ENCODE results near the gene OTUD3.
"Not testable (repeated sequence)": the region's sequence is repeated elsewhere in the genome, so short reads cannot be mapped to it uniquely, and the experiment has no call there.

The OTUD3 gene

DNA sequence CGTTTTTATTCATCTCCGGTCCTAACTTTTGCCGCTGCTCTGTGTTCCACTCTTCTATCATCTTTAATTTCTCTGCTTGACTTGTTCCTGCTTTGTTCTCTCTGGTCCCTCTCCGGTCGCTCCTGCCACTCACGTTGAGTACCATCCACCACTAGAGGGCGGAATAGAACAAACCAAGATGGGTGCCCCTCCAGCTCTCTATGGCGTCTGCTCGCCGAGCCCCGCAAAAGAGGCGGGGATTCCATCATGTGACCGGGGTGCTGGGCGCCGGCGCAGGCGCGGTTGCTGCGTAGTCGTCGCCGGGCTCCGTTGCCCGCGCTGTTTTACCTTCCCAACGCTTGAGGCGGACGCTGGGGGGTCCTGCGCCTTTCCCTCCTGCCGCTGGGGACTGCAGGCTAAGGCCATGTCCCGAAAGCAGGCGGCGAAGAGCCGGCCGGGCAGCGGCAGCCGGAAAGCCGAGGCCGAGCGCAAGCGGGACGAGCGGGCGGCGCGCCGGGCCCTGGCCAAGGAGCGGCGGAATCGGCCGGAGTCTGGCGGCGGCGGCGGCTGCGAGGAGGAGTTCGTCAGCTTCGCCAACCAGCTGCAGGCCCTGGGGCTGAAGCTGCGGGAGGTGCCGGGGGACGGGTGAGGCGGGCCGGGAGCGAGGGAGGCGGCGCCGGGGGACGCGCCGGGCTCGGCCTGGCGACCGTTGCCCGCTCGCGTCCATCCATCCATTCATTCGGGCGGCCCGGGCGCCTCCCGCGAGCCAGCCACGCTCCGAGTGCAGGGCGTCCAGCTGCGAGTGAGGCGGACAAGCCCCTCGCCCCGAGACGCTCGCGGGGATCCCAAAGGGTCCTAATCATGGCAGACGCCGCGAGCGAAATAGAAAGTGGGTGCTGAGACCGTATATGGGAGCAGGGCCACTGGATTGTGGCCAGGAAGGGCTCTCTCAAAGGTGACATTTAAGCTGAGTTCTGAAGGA lies at the start of gene OTUD3:
Gene OTUD3, plus strand, starts transcription at position 285 of the 961 bp plus-strand sequence. Its CDS starts 119 bp downstream, at position 404.
- DNase-seq = peak; percentile 84 to 93

DNA sequence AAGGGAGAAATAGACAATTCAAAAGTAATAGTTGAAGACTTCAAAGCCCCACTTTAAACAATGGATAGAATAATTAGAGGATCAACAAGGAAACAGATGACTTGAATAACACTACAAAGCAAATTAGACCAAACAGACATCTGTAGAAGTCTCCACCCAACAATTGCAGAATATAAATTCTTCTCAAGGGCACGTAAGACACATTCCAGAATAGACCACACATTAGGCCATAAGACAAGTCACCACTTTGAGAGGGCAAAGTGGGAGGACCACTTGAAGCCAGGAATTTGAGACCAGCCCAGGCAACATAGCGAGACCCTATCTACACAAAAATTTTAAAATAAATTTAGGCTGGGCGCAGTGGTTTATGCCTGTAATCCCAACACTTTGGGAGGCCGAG lies 46.6 kb upstream of the OTUD3 start:
- no peak for DNase-seq

- DNase-seq = no peak
Measured at GRCh38 chr1:19837866-19838265, 44.3 kb upstream of the OTUD3 start.

DNA sequence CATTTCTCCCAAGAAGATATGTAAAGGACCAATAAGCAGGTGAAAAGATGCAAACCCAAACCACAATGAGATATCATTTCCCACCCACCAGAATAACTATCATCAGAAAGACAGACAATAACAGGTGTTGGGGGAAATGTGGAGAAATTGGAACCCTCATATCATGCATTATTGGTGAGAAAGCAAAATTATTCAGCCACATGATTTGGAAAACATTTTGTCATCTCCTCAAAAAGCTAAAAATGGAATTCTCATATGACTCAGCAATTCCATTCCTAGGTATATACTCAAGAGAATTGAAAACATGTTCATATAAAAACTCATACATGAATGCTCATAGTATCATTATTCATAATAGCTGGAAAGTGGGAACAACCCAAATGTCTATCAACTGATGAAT lies 42.0 kb upstream of the OTUD3 start:
- DNase-seq = no peak

GRCh38 chr1:19844731-19845495 lies 37.3 kb upstream of the OTUD3 start:
- DNase-seq = no peak

- no peak for DNase-seq
Measured at GRCh38 chr1:19845555-19845954, 36.6 kb upstream of the OTUD3 start.

- no peak for DNase-seq
Measured at GRCh38 chr1:19846338-19846737, 35.9 kb upstream of the OTUD3 start.

DNA sequence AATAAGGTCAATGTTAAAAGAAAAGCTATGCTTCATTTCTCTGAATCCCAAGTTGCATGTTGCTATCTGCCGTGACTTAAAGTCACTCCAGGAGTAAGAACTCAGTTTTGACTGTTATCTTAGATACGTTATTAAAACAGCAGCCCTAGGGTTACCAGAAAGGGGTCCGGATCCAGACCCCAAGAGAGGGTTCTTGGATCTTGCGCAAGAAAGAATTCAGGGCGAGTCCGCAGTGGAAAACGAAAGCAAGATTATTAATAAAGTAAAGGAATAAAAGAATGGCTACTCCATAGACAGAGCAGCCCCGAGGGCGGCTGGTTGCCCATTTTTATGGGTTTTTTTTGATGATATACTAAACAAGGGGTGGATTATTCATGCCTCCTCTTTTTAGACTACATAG lies 34.9 kb upstream of the OTUD3 start:
- not testable (repeated sequence) for DNase-seq

- DNase-seq = not testable (repeated sequence)
Measured at GRCh38 chr1:19849307-19849706, 32.9 kb upstream of the OTUD3 start.

DNA sequence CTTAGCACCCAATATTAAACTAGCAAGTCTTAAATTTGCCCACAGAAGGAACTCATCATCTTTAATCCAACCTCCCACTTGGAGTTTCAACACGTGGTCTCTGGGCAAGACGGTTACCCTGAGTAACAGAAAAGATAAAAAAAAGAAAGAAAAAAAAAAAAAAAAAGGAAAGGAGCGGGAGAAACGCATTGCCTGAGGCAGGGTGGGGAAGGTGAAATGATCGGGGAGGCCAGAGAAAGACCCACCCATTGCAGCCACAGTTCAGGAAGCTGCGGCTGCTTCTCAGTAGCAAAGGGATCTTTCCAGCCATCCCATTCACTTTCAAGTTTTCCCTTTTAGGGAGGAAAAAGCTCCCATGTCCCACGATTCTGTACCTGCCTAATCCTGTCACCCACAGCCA lies 32.0 kb upstream of the OTUD3 start:
- DNase-seq = no peak

DNA sequence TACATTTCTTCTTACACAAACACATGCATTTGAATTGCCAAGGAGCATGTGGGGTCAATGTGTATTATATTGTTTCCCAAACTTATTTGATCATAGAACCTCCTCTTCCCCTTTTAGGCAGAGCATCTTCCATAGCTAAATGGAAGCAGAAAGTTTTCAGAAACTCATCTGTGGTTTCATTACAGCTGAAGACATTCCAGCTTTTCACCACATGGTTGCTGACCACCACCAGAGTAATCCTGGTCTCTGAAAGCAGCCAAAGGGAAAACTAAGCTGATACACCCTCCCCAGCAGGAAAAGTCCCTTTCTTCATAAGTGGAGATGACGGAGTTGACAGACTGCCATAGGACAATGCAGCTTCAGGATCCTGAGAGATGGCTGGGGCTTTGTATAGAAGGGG lies 30.2 kb upstream of the OTUD3 start:
- no peak for DNase-seq

DNA sequence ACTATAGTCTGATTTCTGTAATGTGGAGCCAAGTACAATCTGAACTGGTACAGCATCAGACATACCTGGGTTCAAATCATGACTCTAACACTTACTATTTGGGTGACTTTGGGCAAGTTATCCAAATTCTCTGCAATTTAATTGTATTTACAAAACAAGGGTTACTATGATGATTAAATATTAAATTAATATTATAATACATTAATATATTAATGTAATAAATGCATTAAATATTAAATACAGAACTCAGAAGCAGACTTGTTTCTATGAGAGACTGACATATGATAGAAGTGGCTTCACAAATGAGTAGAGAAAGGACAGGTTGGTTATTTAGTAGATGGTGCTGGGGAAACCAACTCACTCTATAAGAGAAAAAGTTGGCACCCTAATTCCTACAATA lies 27.3 kb upstream of the OTUD3 start:
- DNase-seq = no peak

DNA sequence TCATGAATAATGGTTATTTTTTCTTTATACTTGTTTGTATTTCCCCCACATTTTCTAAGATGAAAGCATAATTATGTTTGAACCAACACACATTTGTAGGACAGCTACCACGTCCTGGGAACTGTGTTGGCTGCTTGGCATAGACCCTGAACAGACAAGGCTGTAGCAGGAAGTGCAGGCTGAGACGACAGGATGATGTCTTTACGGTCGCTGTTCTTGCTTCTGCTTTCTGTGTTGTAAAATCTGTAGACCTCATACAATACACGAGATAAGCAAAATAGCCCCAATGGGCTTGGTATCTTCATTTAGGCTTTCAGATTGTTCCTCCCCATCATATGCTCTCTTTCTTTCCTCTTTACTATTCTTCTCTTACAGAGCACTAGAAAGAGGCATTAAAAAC lies 23.3 kb upstream of the OTUD3 start:
- no peak for DNase-seq

DNA sequence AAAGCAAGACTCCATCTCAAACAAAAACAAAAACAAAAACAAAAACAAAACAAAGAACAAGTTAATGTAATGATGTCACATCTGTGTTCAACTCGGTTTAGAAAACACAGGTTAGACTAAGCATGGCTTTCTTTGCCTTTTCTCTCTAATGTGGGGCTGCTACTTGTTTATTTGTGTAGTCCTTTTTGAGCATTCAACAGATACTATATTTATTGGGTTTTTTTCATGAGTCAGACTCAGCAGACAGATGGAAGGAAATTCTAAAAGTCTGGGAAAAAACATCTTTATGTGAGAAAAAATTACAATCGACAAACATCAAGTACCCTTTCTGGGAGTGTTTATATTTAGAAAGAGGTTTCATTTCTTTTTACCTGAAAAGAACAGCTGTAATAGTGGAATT lies 22.3 kb upstream of the OTUD3 start:
- no peak for DNase-seq

DNA sequence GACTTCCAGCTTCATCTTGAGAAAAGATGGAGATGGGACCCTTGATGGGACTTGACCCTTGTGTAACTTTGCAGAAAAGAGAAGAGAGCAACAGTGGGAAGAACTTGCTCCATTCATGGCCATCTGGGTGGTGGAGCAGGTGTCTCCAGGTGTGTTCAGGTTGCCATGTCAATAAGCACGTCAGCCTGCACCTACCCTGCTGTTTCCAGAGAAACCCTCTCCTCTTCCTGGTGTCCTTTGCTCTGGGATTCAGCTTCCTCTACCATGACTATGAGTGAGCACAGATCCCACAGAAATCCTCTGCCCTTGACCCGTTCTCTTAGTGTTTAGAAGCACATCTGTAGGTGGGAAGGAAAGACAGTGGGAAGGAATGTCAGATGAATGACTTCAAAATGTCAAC lies 21.8 kb upstream of the OTUD3 start:
- DNase-seq = no peak

- DNase-seq = no peak
Measured at GRCh38 chr1:19861034-19861433, 21.2 kb upstream of the OTUD3 start.

DNA sequence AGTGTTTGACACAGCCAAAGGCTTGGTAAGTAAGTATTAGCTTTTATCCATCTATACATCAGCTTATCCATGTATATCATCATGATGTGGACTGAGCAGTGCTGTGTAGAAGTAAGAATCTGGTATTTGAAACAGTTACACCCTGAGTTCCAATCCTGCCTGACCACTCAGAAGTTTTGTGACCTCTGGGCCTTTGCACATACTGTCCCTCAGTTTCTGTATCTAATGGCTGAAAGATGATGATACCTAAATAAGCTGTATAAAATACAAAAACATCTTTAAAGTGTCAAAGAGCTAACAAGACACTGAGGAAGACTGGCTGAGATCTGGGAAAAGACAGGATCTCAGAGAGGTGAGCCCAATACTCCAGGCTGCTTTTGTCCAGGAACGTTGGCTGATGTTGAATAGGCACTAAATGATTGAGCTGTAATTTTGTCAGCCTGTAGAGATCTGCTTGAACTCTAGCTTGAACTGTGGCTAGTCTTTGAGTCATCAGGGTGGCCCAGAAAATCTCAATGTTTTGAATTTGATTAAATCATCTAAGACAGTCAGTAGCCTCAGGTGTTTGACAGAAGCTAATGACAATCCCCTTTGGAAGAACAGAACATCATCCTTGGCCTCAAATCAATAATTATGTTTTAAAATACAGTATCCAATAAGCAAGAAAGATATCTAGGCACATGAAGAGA lies 20.2 kb upstream of the OTUD3 start:
- no peak for DNase-seq

GRCh38 chr1:19862944-19863343 lies 19.3 kb upstream of the OTUD3 start:
- no peak for DNase-seq

DNA sequence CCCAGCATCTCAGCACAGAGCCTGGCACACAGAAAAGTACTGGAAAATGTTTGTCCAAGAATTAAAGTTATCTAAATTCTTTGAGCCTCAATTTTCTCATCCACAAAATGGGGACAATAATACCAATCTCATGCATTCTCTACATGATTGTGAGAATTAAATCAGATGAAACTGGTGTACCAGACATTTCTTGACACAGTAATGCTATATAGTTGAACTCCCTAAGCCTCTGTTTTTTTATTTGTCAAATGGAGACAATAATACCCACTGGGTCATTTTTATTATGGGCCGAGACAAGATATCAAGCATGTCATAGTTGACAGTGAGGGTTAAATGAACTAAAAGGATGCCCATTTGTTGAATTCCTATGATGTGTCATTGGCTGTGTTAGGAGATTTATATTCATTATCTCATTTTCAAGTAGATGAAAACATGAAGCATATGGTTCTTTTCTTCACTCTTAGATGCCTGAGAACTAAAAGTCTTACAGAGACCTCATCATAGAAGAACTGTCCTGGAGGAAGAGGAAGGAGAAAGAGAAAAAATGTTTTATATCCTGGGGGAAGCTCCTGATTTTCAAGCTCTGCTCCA lies 17.5 kb upstream of the OTUD3 start:
- DNase-seq = no peak

DNA sequence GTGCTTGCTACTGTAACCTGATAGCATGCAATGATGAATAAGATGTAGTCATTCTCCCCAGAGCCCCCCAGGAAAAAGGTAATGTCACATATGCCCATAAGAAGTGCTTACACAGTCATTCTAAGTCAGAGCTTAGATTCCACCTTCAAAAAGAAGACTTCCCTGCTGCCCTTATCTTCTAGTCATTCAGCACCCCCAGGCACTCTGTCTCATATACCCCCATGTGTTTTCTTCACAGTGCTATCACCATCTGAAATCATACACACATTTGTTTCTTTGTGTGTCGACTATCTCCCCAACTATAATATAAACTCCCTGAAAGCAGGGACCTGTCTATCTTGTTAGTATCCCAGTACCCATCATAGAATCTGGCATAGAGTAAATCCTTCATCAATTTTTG lies 16.2 kb upstream of the OTUD3 start:
- no peak for DNase-seq

DNA sequence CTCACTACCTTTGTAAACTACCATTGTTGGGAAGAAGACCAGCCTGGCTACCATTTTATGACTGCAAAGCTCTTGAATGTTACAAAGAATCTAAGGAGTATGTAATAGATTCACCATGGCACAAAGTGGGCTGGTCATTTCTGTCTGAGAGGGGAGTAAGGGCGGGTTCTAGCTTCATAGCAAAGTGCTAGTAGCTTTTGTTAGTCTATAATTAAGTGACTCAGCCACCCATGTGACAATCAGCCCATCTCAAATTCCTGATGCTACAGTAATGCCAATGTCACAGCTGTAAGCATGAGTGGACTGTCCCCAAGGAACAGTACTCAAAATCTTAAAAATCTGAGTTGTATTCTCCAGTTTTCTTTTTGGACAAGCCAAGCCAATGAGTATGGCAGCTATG lies 15.4 kb upstream of the OTUD3 start:
- no peak for DNase-seq

DNA sequence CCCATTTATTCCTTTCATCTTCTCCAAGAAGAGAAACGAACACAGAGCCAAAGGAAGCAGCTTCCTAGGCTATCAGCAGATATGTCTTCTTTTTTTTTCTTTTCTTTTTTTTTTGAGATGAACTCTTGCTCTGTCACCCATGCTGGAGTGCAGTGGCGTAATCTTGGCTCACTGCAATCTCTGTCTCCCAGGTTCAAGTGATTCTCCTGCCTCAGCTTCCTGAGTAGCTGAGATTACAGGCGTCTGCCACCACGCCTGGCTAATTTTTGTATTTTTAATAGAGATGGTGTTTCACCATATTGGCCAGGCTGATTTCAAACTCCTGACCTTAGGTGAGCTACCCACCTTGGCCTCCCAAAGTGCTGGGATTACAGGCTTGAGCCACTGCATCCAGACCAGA lies 13.6 kb upstream of the OTUD3 start:
- not testable (repeated sequence) for DNase-seq

DNA sequence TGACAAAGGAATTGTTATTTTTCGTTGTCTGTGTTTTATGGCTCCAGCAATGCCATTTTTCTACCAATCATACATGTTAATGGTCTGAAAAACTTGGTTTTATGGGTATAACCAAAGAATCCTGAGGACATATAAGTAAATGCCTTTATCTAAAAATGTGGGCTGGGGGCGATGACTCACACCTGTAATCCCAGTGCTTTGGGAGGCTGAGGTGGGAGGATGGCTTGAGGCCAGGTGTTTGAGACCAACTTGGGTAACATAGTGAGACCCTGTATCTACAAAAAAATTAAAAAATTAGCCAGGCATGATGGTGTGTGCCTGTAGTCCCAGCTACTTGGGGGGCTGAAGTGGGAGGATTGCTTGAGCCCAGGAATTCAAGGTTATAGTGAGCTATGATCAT lies 12.7 kb upstream of the OTUD3 start:
- DNase-seq = not testable (repeated sequence)

All from NCI-H187 (cell line).